H1 (cell line): ENCODE data around the gene NDUFS3. TPM values are rescaled to one million over a fixed set of nuclear protein-coding genes. Genes with fewer than 3 reads are reported as not detected.

ENCODE experiments used
- E2F6 ChIP-seq: IDR thresholded peaks from 2 replicates; pipeline ENCODE4 v1.6.1; 2012; ENCODE audit warnings: inconsistent platforms
- GTF2F1 ChIP-seq: IDR thresholded peaks from 2 replicates; pipeline ENCODE4 v1.6.1; 2012; ENCODE audit warnings: low read depth, low read length, improper control_type of control experiment, borderline replicate concordance
- polyA plus RNA-seq, 7 experiments: library from polyadenylated mRNA; depleted of rRNA in 3 of 7; stranded (reverse) in 5 of 7; unstranded in 2 of 7; fragments of >200 nt in 5 of 7; fragments of 200-250 nt in 2 of 7; gene quantifications; 1 replicate in 5 of 7; 2 replicates in 1 of 7; 4 replicates in 1 of 7; pipeline versions ENCODE4 v1.2.1 to v1.2.3, GENCODE V29; 2011 to 2013; ENCODE audit warnings: missing spikeins in 2 of 7, mixed read lengths in 2 of 7
- total RNA-seq: library from RNA; stranded (reverse); fragmentation: NEBNext Ultra II Directional; extraction: Animal tissue kit (Norgen Biotek cat#: 25700); gene quantifications from 2 replicates; pipeline ENCODE4 v1.2.1, GENCODE V29; 2021

NDUFS3 gene
- total and polyA plus RNA-seq, 2 of the 8 experiments (the other 6 are each of a cell fraction or from before 2014, with no cell fraction given), result 135 to 241 TPM

- TF ChIP-seq E2F6 (no peak), GTF2F1 (no peak)
- TF ChIP-seq, all 59 proteins: peak for 0
Observed at GRCh38 chr11:47605921-47606320, 27.0 kb downstream of the NDUFS3 start (continued).
